ENCODE data around the gene RBP2.

The RBP2 gene

DNA sequence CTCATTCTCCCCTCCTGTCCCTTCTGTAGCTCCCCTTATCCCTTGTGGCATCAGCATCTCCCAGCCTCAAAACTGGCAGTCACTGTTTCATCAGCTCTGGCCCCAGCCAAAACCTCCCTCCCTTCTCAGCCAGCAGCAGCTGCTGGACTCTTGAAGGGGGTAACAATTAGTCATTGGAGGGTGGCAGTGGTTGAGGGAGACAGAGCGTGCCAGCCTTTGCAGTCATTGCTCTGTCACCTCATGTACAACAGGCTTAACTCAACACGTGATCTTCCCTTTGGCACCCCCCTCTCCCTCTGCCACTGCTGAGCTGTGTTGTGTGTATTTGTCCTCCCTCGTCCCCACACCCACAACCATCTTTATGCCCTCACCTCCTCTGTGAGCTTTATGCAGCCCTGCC is 28.2 kb downstream of the RBP2 start:
- Histone ChIP-seq H3K4me1 (ENCODE audit: control insufficient read depth in 5 of 5, insufficient read depth in 5 of 5, low read length in 5 of 5) (no peaks in the 10 kb centered on the region), H3K36me3 (ENCODE audit: control insufficient read depth in 5 of 5, insufficient read depth in 5 of 5, low read length in 5 of 5) (no peaks in the 10 kb centered on the region), H3K9me3 (ENCODE audit: control insufficient read depth in 5 of 5, low read length in 5 of 5) (no peaks in the 10 kb centered on the region), H3K27ac (ENCODE audit: low read depth, low read length) (no peak overlapping the region), H3K27me3 (ENCODE audit: control insufficient read depth in 5 of 5, insufficient read depth in 4 of 5, low read length in 5 of 5) (no peaks in the 10 kb centered on the region), H3K9ac (ENCODE audit: low read length in 5 of 5) (no peak overlapping the region), H3K4me3 (ENCODE audit: low read depth in 1 of 5, low read length in 5 of 5) (no peak overlapping the region)

DNA sequence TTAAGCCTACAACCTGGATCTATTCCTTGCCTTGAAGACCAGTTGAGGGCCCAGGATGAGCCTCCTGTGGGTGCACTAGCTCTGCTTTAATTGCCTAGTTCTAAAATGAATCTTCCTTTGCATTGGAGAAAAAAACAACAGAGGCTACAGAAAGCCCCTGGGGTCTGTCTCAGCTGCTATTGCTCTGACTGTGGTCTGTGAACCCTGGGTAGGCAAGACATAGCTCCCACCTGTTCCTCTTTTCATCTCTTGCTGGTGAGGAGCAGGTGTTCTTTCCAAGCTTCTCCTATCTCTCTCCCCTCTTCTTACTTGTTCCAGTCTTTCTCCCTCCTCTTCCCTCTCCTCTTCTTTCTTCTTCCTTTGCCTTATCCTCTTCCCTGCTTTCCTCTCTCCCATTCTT is 28.8 kb downstream of the RBP2 start:
- H3K4me3 ChIP-seq (ENCODE audit: low read depth in 1 of 5, low read length in 5 of 5): no peak overlapping the region
- no peaks in the 10 kb centered on the region for H3K4me1 ChIP-seq (ENCODE audit: control insufficient read depth in 5 of 5, insufficient read depth in 5 of 5, low read length in 5 of 5)
- no peak overlapping the region for H3K27ac ChIP-seq (ENCODE audit: low read depth, low read length)
- no peaks in the 10 kb centered on the region for H3K27me3 ChIP-seq (ENCODE audit: control insufficient read depth in 5 of 5, insufficient read depth in 4 of 5, low read length in 5 of 5)
- no peak overlapping the region for H3K9ac ChIP-seq (ENCODE audit: low read length in 5 of 5)
- H3K9me3 ChIP-seq (ENCODE audit: control insufficient read depth in 5 of 5, low read length in 5 of 5): no peaks in the 10 kb centered on the region
- no peaks in the 10 kb centered on the region for H3K36me3 ChIP-seq (ENCODE audit: control insufficient read depth in 5 of 5, insufficient read depth in 5 of 5, low read length in 5 of 5)

DNA sequence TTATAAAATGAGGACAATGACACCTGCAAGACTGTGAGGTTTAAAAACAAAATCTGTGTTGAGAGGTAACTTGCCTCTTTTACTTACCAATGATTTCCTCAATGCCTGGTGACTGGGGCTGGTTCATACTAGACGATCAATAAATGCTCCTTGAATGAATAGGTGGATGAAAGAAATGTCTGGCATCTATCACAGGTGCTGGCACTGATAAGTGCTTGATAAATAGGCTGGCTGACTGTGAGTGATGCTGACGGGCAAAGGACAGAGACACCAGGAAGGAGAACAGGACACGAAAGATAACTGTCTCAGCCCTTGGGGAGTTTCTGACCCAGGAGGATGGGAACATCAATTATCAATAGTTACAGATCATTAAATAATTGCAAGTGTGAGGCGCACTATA is 31.9 kb downstream of the RBP2 start:
- H3K4me3 ChIP-seq (ENCODE audit: low read depth in 1 of 5, low read length in 5 of 5): no peak overlapping the region
- H3K4me1 ChIP-seq (ENCODE audit: control insufficient read depth in 5 of 5, insufficient read depth in 5 of 5, low read length in 5 of 5): peaks cover 0 to 1% (median under 1%) of the 10 kb centered on the region in 5 donors
- no peaks in the 10 kb centered on the region for H3K36me3 ChIP-seq (ENCODE audit: control insufficient read depth in 5 of 5, insufficient read depth in 5 of 5, low read length in 5 of 5)
- H3K27ac ChIP-seq (ENCODE audit: low read depth, low read length): no peak overlapping the region
- H3K27me3 ChIP-seq (ENCODE audit: control insufficient read depth in 5 of 5, insufficient read depth in 4 of 5, low read length in 5 of 5): no peaks in the 10 kb centered on the region
- H3K9ac ChIP-seq (ENCODE audit: low read length in 5 of 5): no peak overlapping the region
- H3K9me3 ChIP-seq (ENCODE audit: control insufficient read depth in 5 of 5, low read length in 5 of 5): no peaks in the 10 kb centered on the region

DNA sequence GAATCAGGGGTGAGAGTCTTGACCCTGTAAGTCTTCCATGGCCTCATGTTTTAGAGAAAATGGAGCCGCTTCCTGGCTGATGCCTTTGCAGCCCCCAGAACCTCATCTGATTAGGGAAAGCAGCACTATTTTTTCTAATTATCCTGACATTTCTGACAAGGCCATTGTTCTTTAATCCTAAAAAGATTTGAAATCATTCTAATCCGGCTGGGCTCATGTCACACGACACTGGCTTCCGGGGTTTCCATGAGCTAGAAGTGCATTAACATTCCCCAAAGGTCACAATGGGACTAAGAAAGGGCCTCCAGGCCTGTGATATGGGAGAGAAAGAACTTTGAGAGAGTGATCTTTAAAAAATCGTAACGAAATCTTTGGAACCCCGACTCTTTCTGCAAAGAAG is 33.1 kb downstream of the RBP2 start:
- Histone ChIP-seq H3K4me3 (ENCODE audit: low read depth in 1 of 5, low read length in 5 of 5) (no peak overlapping the region), H3K9ac (ENCODE audit: low read length in 5 of 5) (no peak overlapping the region), H3K27me3 (ENCODE audit: control insufficient read depth in 5 of 5, insufficient read depth in 4 of 5, low read length in 5 of 5) (no peaks in the 10 kb centered on the region), H3K36me3 (ENCODE audit: control insufficient read depth in 5 of 5, insufficient read depth in 5 of 5, low read length in 5 of 5) (no peaks in the 10 kb centered on the region), H3K4me1 (ENCODE audit: control insufficient read depth in 5 of 5, insufficient read depth in 5 of 5, low read length in 5 of 5) (peaks cover 0 to 5% (median 4%) of the 10 kb centered on the region in 5 donors), H3K27ac (ENCODE audit: low read depth, low read length) (no peak overlapping the region), H3K9me3 (ENCODE audit: control insufficient read depth in 5 of 5, low read length in 5 of 5) (no peaks in the 10 kb centered on the region)

DNA sequence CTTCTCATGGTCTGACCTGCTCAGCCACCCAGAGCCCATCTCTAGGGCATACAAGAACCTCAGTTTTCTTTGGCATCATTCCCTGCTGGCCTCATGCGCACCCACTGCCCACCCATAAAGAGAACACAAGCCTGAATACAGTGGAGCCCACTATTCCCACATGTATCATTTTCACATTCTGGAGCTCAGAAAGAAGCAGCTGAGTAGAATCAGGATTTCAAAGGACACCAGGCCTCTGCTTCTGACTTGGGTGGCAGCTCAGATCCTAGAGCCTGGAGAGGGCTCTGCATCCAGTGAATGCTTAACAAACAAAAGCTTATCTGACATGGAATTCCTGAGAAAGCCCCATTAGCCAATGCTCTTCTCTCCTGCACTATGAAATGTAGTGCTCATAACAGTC is 34.7 kb downstream of the RBP2 start:
- Histone ChIP-seq H3K27me3 (ENCODE audit: control insufficient read depth in 5 of 5, insufficient read depth in 4 of 5, low read length in 5 of 5) (no peaks in the 10 kb centered on the region), H3K36me3 (ENCODE audit: control insufficient read depth in 5 of 5, insufficient read depth in 5 of 5, low read length in 5 of 5) (no peaks in the 10 kb centered on the region), H3K27ac (ENCODE audit: low read depth, low read length) (no peak overlapping the region), H3K4me1 (ENCODE audit: control insufficient read depth in 5 of 5, insufficient read depth in 5 of 5, low read length in 5 of 5) (peaks cover 0 to 5% (median 4%) of the 10 kb centered on the region in 5 donors), H3K4me3 (ENCODE audit: low read depth in 1 of 5, low read length in 5 of 5) (no peak overlapping the region), H3K9ac (ENCODE audit: low read length in 5 of 5) (no peak overlapping the region), H3K9me3 (ENCODE audit: control insufficient read depth in 5 of 5, low read length in 5 of 5) (no peaks in the 10 kb centered on the region)

DNA sequence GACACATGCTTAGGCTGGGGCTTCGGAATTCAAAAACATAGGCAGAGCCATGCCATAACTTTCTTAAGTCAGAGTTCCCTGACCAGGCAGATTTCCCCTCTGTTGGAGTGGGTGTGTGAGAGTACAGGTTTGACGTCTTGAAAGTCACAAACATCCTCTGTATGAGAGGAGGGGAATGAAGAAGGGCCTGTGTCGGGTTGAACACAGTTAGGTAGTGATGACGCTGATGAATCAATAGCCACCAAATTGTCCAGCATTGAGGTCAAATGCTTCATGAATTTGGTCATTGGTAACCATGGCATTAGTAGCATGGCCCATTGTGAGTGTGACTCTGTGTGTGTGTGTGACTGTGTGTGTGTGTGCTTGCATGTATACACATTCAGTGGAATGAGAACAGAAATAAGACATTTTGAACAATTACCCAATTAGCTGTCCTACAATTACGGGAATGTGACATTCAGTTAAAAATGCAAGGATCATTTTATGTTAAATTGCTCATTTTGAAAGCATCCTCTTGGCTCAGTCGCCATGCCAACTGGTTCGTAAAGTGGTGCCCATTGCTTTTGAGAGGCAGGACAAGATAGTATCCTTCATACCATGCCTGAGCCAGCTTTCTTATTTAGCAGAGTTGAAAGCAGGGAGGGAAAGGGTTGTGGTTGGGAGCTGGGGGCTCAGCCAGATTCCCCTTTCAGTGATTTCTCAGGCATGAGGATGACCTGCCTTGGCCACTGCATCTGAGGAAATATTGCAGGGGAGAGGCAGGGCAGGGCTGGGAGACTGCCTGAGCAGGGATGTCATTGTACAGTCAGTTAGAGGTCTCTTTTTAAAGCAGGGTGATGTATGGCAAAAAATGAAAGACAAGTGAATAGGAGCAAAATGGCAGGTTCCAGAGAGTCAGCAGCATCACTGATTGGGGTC is 35.4 kb downstream of the RBP2 start:
- H3K9ac ChIP-seq (ENCODE audit: low read length in 5 of 5): no peak overlapping the region
- H3K36me3 ChIP-seq (ENCODE audit: control insufficient read depth in 5 of 5, insufficient read depth in 5 of 5, low read length in 5 of 5): no peaks in the 10 kb centered on the region
- H3K9me3 ChIP-seq (ENCODE audit: control insufficient read depth in 5 of 5, low read length in 5 of 5): no peaks in the 10 kb centered on the region
- no peak overlapping the region for H3K4me3 ChIP-seq (ENCODE audit: low read depth in 1 of 5, low read length in 5 of 5)
- no peak overlapping the region for H3K27ac ChIP-seq (ENCODE audit: low read depth, low read length)
- peaks cover 0 to 5% (median 4%) of the 10 kb centered on the region in 5 donors for H3K4me1 ChIP-seq (ENCODE audit: control insufficient read depth in 5 of 5, insufficient read depth in 5 of 5, low read length in 5 of 5)
- no peaks in the 10 kb centered on the region for H3K27me3 ChIP-seq (ENCODE audit: control insufficient read depth in 5 of 5, insufficient read depth in 4 of 5, low read length in 5 of 5)

DNA sequence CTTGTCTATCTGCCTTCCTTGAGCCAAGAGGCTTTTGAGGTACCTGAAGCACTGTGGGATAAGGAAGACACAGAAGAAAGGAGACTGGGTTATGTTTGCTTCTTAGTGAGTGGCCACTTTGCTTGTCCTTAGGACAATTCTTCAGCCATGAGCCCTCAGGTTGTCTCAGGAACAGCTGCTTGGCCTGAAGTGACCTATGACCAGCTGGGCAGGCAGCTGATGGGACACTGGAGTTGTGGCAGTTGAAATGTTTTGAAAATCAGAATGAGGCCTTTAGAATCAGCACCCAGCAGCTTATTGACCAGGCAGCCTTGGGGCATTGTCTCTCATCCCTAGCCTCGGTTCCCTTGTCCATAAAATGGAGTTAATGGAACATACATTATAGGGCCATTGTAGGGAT is 37.0 kb downstream of the RBP2 start:
- H3K36me3 ChIP-seq (ENCODE audit: control insufficient read depth in 5 of 5, insufficient read depth in 5 of 5, low read length in 5 of 5): no peaks in the 10 kb centered on the region
- no peak overlapping the region for H3K4me3 ChIP-seq (ENCODE audit: low read depth in 1 of 5, low read length in 5 of 5)
- H3K27ac ChIP-seq (ENCODE audit: low read depth, low read length): no peak overlapping the region
- peaks cover 0 to 18% (median 13%) of the 10 kb centered on the region in 5 donors for H3K4me1 ChIP-seq (ENCODE audit: control insufficient read depth in 5 of 5, insufficient read depth in 5 of 5, low read length in 5 of 5)
- H3K27me3 ChIP-seq (ENCODE audit: control insufficient read depth in 5 of 5, insufficient read depth in 4 of 5, low read length in 5 of 5): no peaks in the 10 kb centered on the region
- no peaks in the 10 kb centered on the region for H3K9me3 ChIP-seq (ENCODE audit: control insufficient read depth in 5 of 5, low read length in 5 of 5)
- H3K9ac ChIP-seq (ENCODE audit: low read length in 5 of 5): no peak overlapping the region

DNA sequence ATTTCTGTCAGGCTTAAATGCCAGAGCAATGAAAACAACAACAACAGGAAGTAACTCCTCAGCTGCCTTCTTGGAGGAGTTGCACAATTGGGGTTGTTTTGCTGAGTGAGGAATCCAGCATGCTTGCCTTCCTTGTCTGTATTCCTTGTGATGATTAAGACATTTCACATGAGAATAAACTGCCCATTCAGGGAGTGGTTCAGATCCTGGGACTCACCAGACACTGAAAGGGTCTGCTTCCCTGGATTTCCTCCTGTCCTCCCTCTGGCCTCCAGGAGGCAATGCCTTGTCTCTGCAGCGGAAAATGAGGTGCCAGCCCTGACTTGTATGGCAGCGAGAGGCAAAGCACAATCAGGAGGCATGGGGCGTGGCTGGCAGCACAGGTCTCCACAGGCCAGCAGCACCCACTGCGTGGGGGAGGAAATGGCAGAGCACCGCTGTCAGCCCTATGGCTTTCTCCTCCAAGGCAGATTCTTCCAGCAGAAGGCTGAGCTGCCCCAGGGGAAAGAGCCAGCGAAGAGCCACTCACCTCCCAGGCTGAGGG is 41.5 kb downstream of the RBP2 start:
- no peaks in the 10 kb centered on the region for H3K9me3 ChIP-seq (ENCODE audit: control insufficient read depth in 5 of 5, low read length in 5 of 5)
- no peaks in the 10 kb centered on the region for H3K36me3 ChIP-seq (ENCODE audit: control insufficient read depth in 5 of 5, insufficient read depth in 5 of 5, low read length in 5 of 5)
- no peaks in the 10 kb centered on the region for H3K27me3 ChIP-seq (ENCODE audit: control insufficient read depth in 5 of 5, insufficient read depth in 4 of 5, low read length in 5 of 5)
- no peak overlapping the region for H3K27ac ChIP-seq (ENCODE audit: low read depth, low read length)
- no peak overlapping the region for H3K9ac ChIP-seq (ENCODE audit: low read length in 5 of 5)
- H3K4me3 ChIP-seq (ENCODE audit: low read depth in 1 of 5, low read length in 5 of 5): no peak overlapping the region
- H3K4me1 ChIP-seq (ENCODE audit: control insufficient read depth in 5 of 5, insufficient read depth in 5 of 5, low read length in 5 of 5): peaks cover 0 to 22% (median 14%) of the 10 kb centered on the region in 5 donors

DNA sequence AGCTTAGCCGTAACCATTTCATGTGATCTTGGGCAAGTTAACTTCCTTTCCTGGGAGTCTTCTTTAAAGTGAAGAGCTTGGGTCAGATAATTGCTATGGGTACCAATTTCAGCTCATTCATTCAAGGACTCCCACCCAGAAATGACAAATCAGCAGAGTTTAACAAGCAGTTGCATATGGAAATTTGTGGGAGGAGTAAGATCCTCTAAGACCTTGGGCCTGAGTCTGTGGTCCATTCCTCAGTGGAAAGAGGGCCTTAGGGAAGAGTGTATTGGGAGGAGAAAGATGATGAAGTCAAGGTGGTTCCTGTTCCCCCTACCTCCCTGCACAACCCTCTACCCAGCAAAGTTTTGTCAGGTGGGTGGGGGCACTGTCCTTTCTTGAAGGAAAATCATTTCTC is 42.1 kb downstream of the RBP2 start:
- no peak overlapping the region for H3K4me3 ChIP-seq (ENCODE audit: low read depth in 1 of 5, low read length in 5 of 5)
- no peaks in the 10 kb centered on the region for H3K36me3 ChIP-seq (ENCODE audit: control insufficient read depth in 5 of 5, insufficient read depth in 5 of 5, low read length in 5 of 5)
- H3K27ac ChIP-seq (ENCODE audit: low read depth, low read length): no peak overlapping the region
- no peaks in the 10 kb centered on the region for H3K27me3 ChIP-seq (ENCODE audit: control insufficient read depth in 5 of 5, insufficient read depth in 4 of 5, low read length in 5 of 5)
- peaks cover 0 to 19% (median 11%) of the 10 kb centered on the region in 5 donors for H3K4me1 ChIP-seq (ENCODE audit: control insufficient read depth in 5 of 5, insufficient read depth in 5 of 5, low read length in 5 of 5)
- H3K9ac ChIP-seq (ENCODE audit: low read length in 5 of 5): no peak overlapping the region
- H3K9me3 ChIP-seq (ENCODE audit: control insufficient read depth in 5 of 5, low read length in 5 of 5): no peaks in the 10 kb centered on the region

DNA sequence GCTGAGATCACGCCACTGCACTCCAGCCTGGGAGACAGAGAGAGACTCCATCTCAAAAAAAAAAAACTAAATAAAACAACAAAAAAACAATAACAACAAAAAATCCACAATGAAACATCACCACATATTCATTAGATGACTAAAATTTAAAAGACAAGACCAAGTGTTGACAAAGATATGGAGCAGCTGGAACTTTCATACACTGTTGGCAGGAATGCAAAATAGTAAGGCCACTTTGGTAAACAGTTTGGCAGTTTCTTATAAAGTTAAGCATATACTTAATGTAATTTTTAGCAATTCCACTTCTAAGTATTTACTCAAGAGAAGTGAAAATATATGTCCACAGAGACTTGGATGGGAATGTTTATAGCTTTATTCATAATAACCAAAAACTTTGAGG is 43.2 kb downstream of the RBP2 start:
- H3K9me3 ChIP-seq (ENCODE audit: control insufficient read depth in 5 of 5, low read length in 5 of 5): no peaks in the 10 kb centered on the region
- H3K4me3 ChIP-seq (ENCODE audit: low read depth in 1 of 5, low read length in 5 of 5): no peak overlapping the region
- no peaks in the 10 kb centered on the region for H3K36me3 ChIP-seq (ENCODE audit: control insufficient read depth in 5 of 5, insufficient read depth in 5 of 5, low read length in 5 of 5)
- H3K27me3 ChIP-seq (ENCODE audit: control insufficient read depth in 5 of 5, insufficient read depth in 4 of 5, low read length in 5 of 5): no peaks in the 10 kb centered on the region
- H3K4me1 ChIP-seq (ENCODE audit: control insufficient read depth in 5 of 5, insufficient read depth in 5 of 5, low read length in 5 of 5): peaks cover 0 to 22% (median 9%) of the 10 kb centered on the region in 5 donors
- no peak overlapping the region for H3K9ac ChIP-seq (ENCODE audit: low read length in 5 of 5)
- H3K27ac ChIP-seq (ENCODE audit: low read depth, low read length): no peak overlapping the region

Data from subcutaneous abdominal adipose tissue (tissue), 5 donors.